Measurements from ENCODE around the gene YTHDF1.

Gene YTHDF1

GRCh38 chr20:63248835-63249591 is 33.1 kb upstream of the YTHDF1 start:
- peak; percentile 43 for DNase-seq

- DNase-seq: no peak
Observed at GRCh38 chr20:63247671-63248228, 31.8 kb upstream of the YTHDF1 start.

DNA sequence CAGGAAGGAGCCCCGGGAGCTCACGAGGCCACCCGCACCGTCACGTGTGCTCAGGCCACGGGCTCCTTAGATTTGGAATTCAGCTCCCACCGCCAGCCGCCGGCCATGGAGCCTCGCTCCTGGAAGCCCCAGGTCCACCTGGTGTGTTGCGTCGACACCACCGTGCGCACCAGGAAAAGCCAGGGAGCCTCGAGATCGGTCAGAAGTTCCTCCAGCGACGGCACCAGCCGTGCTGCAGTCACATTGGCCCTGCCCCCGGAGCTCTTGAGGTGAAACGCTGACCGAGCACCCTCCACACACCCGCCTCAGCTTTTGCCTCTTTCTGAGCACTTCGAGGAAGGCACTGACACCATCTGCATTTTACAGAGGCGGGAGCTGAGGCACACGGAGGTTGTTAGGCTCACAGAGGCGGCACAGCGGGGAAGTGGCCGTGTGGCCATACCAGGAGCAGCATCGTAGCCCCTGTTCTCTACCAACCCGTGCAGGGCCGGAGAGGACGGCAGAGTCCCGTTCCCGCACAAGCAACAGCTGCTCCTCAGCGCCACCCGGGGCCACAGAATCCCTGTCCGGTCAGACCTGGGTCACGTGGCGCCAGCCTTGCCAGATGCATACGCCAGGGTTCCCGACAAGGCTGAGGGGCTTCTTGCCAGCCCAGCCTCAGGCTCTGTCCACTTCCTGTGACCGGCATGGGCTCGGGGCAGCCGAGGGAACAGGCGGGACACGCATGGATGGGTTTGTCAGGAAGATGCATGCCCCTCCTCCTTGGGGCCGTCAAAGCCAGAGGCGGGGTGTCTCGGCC is 30.8 kb upstream of the YTHDF1 start:
- peak; percentile 76 for DNase-seq

DNA sequence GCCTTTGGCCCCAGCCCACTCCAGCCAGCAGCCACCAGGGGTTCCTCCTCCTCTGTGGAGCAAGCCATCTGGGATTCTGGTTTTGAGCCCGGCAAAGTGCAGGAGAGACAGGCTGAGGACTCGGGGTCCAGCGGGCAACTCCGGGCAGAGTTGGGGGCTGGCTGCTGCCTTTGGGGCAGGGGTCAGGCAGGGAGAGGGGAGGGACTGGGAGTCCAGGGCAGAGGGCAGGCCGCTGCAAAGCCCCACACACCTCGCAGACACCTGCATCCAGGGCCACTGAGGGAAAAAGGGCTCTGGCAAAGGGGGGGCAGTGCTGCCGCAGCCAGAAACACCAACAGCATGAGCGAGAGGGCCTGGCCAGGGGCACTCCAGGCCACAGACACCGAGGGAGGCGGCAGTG is 28.5 kb upstream of the YTHDF1 start:
- no peak for DNase-seq

DNA sequence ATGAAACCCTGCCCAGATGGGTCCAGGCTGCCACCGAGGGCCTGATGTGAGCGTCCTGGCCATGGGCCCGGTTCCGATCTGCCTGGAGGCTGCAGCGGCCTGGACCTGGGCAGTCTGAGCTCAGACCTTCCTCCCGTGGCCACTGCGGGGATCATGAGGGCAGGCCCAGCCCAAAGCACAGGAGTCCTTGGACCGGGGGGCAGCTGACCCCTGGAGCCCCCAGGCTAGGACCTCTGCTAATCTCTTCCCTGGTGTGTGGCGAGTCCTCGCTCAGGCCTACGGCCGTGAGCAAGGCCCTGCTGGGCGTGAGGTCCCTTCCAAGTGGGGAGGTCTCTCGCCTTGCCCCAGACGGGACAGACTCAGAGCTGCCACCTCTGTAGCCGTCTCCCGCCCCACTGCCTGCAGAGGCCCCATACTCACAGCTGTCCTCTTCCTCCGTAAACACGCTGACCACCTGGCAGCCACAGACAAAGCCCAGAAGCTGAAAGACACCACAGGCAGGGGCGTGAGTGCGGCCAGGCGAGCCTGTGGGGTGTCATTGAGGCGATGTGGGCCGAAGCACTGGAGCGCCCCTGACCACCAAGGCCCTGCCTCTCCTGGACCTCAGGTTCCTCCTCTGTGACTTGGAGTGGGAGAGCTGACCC is 27.8 kb upstream of the YTHDF1 start:
- no peak for DNase-seq

GRCh38 chr20:63242736-63243135 is 26.8 kb upstream of the YTHDF1 start:
- DNase-seq: no peak

DNA sequence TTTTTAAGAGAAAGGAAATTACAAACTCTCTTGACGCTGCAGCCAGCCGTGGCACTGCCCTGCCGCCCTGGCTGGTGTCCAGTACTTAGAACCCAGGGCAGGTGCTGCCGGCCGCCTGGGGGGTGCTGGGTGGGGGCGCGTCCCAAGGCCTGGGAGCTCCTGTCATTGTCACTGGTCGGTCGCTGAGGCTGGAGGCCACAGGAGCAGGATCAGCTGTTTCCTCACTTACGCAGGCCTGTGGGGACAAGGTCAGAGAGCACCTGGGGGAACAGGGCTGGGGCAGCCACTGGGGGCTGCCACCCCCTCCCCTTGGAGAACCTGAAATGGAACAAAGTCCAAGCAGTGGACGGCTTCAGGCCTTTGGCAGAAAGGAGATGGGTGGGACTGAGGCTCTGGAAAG is 25.3 kb upstream of the YTHDF1 start:
- DNase-seq: peak; percentile 73

- DNase-seq: no peak
Observed at GRCh38 chr20:63240004-63240403, 24.1 kb upstream of the YTHDF1 start.

- no peak for DNase-seq
Observed at GRCh38 chr20:63239431-63239830, 23.5 kb upstream of the YTHDF1 start.

GRCh38 chr20:63238514-63239125 is 22.7 kb upstream of the YTHDF1 start:
- DNase-seq: peak; percentile 53

- no peak for DNase-seq
Observed at GRCh38 chr20:63238031-63238430, 22.1 kb upstream of the YTHDF1 start.

DNA sequence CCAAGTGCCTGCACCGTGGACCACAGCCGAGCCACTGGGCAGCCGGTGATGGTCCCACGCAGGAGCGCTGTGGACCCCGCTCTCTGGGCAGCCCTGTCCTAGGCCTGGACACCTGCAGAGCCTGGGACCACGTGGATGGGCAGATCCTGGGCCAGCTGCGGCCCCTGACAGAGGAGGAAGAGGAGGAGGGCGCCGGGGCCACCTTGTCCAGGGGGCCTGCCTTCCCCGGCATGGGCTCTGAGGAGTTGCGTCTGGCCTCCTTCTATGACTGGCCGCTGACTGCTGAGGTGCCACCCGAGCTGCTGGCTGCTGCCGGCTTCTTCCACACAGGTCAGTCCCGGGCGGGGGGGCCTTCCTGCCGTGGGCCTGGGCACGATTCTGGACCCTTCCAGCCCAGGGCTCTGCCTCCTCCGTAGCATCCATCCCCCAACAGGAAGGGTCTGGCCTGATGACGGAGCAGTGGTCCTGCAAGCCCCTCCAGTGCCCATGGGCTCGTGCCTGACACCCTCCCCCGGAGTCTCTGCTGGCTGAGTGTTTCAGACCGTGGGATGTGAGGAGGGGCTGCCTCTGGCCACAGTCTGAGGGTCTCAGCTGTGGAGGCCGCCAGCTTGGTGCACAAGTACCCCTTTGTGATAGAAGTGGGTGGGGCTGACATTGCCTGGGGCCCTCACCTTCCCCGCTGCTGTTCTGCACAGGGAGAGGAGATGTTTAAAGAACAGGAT is 20.3 kb upstream of the YTHDF1 start:
- no peak for DNase-seq

- no peak for DNase-seq
Observed at GRCh38 chr20:63235399-63235983, 19.6 kb upstream of the YTHDF1 start, which contains the start of gene BIRC7. Gene BIRC7, plus strand, starts transcription at chr20:63235905. Its CDS starts 192 bp downstream, at chr20:63236097.

DNA sequence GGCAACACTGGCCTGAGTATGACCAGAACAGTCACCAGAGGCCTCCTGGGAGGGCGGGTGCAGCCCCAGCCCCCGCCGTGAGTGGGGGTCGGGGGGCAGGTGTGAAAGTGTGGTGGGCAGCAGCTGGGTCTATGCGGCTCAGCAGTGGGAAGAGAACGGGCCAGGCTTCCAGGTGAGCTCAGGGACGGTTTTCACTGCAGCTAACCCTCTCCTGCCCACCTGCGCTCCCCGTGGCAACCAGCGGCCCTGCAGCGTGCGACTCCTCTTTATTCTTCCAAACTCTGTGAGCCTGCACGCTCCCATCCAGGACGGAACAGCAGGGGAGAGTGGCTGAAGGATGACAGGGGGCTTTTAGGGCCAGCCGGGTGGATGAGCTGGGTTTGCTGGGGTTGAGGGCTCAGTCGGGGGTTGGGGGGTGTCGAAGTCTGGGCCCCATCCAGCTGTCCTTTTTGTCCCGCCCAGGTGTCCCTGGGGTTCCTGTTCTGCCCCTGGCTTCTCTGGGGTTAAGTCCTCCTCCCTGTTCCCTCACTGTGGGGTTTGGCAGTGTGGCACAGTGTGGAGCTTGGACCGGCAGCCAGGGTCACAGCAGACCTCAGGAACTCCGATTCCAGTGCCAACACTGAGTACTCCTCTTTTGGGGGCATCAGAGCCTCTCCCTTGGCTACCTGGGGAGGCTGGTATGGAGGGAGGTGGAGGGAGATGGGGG is 18.9 kb upstream of the YTHDF1 start:
- peak; percentile 85 for DNase-seq

DNA sequence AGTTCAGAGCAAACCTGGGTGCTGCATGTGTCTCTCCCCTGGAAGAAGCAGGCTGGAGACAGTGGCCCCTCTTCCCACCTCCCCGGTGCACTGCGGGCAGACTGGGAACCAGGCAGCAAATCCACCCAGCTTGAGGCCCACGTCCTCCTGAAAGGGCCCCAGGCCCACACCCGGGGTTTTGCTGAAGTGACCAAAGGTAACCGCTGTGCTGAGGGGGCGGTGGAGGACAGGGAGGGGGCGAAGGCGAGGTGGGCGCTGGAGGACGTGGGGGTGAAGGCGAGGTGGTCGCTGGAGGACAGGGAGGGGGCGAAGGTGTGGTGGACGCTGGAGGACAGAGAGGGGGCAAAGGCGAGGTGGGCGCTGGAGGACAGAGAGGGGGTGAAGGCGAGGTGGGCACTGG is 18.0 kb upstream of the YTHDF1 start:
- DNase-seq: no peak

DNA sequence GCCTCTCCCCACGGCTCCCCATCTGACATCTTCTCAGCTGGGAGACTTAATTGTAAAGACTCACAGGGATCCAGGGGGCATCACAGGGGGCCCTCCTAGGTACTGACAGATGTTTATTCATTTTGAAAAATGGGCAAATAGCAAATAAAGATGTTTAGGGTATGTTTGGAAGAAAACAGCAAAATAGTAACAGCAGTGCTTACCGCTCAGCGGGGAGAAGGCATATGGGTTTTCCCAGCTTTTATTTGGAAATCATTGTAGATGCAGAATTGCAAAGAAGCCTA is 17.1 kb upstream of the YTHDF1 start:
- DNase-seq: no peak

DNA sequence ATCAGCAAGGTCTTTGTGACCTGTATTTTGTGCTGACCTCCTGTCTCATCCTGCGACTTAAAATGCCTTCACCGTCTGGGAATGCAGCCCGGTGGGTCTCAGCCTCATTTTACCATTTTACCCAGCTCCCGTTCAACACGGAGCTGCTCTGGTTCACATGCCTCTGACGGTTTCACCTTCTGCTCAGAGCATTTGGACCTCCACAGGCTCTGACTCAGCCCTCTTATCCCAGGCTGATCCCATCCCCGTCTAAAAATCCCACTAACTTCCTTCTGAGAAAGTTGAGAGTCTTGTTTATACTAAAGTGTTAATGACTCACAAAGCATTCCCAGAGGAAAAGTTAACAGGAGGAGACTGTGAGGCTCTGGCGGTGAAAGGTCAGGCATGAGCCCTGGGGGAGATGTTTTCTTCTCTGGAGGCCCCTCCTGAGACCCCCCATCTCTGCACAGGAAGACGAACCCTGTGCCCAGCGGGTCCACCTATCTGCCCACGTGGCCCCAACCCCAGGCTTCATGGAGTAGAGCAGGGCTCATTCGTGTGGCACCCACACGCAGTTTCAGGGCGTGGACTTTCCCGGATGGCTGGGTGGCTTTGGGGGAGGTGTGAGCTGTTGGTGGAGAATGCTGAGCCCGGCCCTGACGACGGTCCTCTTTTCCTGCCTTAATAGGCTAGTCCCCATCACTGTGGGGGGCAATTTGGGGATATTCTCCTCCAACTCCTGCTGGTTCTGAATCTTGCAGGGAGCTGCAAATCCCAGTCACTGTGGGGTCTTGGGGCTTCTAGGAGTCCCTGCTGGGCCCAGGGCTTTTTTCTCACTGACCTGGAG is 16.5 kb upstream of the YTHDF1 start:
- no peak for DNase-seq

DNA sequence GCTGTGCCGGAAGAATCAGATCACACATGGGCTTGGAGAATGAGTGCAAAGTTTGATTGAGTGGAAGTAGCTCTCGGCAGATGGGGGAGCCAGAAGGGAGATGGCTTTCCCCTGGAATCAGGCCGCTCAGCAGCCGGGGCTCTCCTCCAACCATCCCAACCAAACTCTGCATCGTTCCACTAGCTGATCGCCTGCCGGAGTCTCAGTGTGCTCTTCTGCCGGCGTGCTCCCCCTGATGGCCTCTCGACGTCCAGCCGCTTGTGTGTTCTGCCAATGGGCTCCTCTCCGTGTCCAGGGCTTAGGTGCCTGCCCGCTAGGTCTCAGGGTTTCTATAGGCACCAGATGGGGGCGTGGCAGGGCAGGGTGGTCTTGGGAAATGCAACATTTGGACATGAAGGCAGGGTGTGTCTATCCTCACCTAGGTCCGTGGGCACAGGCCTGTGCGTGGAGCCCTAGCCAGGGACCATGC is 14.9 kb upstream of the YTHDF1 start:
- peak; percentile 80 for DNase-seq

DNA sequence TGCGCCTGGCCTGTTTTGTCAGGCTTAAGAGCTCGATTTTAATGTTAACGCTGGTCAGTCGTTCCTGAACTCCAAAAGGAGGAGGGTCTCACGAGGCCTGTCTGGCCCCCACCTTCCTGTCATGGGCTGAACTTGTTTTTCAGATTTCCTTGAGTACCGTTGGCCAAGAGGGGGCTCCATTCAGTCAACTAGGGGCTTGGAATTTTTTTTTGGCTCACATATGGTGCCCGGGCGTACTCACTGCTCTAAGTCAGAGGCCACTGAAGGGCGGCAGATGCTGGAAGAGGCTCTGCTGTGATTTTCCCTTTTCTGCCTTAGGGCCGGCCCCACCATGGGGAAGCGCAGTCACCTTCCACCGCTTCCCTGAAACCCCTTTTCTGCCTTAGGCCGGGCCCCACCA is 12.9 kb upstream of the YTHDF1 start:
- DNase-seq: no peak

- DNase-seq: no peak
Observed at GRCh38 chr20:63227260-63227659, 11.3 kb upstream of the YTHDF1 start.
